IMR-90 (cell line): ENCODE data around the gene ZNF423. TPM values are rescaled to one million over a fixed set of nuclear protein-coding genes. Genes with fewer than 3 reads are reported as not detected.

Experiments
- ATAC-seq: fragments of 200-7000 bp; cut with Tn5 transposase; 2 replicates; pipeline ENCODE4 v1.9.1; 2020; ENCODE audit warnings: low read depth, mild to moderate bottlenecking, moderate library complexity
- BruUV-seq: library from RNA; stranded (reverse); fragments of 400-500 nt; replicated peaks from 2 replicates; lab custom pipeline; 2021; lab: Mats Ljungman, UMichigan
- CTCF ChIA-PET: fragments of 300-600 bp; formaldehyde crosslinking; extraction: SDS; loops from one replicate; lab custom pipeline; 2021; ENCODE audit warnings: antibody characterized with exemption; lab: Yijun Ruan, JAX
- POLR2A ChIA-PET: fragments of 300-600 bp; sonication (Branson Sonifier 250); formaldehyde crosslinking; loops from one replicate; lab custom pipeline; 2022; ENCODE audit warnings: antibody characterized with exemption; ENCODE audit not compliant: unreplicated experiment; lab: Charles Lee
- DNase-seq: peaks from one replicate; pipeline ENCODE4 v3.0.0; 2013
- H2AFZ ChIP-seq: replicated peaks from 2 replicates; pipeline ENCODE3; 2013; ENCODE audit warnings: low read length, mild to moderate bottlenecking; ENCODE audit not compliant: poor library complexity
- H2AK5ac ChIP-seq: 2 replicates; pipeline ENCODE4 v1.6.1; 2013; ENCODE audit warnings: low read depth, low read length, inconsistent platforms
- H2AK9ac ChIP-seq: replicated peaks from 2 replicates; pipeline ENCODE3; 2013; ENCODE audit warnings: mild to moderate bottlenecking, low read depth, low read length, moderate library complexity; ENCODE audit not compliant: poor library complexity
- H2BK120ac ChIP-seq: 2 replicates; pipeline ENCODE4 v1.6.1; 2013; ENCODE audit warnings: low read depth, low read length, inconsistent platforms
- H2BK15ac ChIP-seq: 3 replicates; pipeline ENCODE4 v1.6.1; 2013; ENCODE audit warnings: low read depth, low read length, inconsistent platforms
- H2BK20ac ChIP-seq: 2 replicates; pipeline ENCODE4 v1.6.1; 2013; ENCODE audit warnings: low read depth, mild to moderate bottlenecking, inconsistent platforms, low read length, moderate library complexity
- H2BK5ac ChIP-seq: 2 replicates; pipeline ENCODE4 v1.6.1; 2013; ENCODE audit warnings: mild to moderate bottlenecking, low read depth, low read length, inconsistent platforms; ENCODE audit not compliant: poor library complexity, severe bottlenecking
- H3K14ac ChIP-seq: replicated peaks from 2 replicates; pipeline ENCODE4 v1.6.1; 2013; ENCODE audit warnings: low read depth, low read length, inconsistent platforms
- H3K18ac ChIP-seq: 2 replicates; pipeline ENCODE4 v1.6.1; 2013; ENCODE audit warnings: low read depth, low read length, control low read depth
- H3K23ac ChIP-seq: 2 replicates; pipeline ENCODE4 v1.6.1; 2013; ENCODE audit warnings: low read depth, low read length, inconsistent platforms
- H3K27ac ChIP-seq: 2 replicates; pipeline ENCODE4 v1.5.1; 2013; ENCODE audit warnings: mild to moderate bottlenecking, control low read depth, low read length; ENCODE audit not compliant: insufficient read depth
- H3K27me3 ChIP-seq: 2 replicates; pipeline ENCODE4 v1.6.1; 2013; ENCODE audit warnings: low read length; ENCODE audit not compliant: control insufficient read depth, insufficient read depth
- H3K36me3 ChIP-seq: 2 replicates; pipeline ENCODE4 v1.6.1; 2013; ENCODE audit warnings: low read length, mixed read lengths; ENCODE audit not compliant: control insufficient read depth, insufficient read depth
- H3K4ac ChIP-seq: 2 replicates; pipeline ENCODE4 v1.6.1; 2013; ENCODE audit warnings: low read depth, low read length, inconsistent platforms
- H3K4me1 ChIP-seq: 2 replicates; pipeline ENCODE4 v1.6.1; 2013; ENCODE audit warnings: low read length, mixed read lengths; ENCODE audit not compliant: control insufficient read depth, insufficient read depth
- H3K4me2 ChIP-seq: 2 replicates; pipeline ENCODE4 v1.6.1; 2013; ENCODE audit warnings: low read depth, mild to moderate bottlenecking, control low read depth, low read length, moderate library complexity
- H3K4me3 ChIP-seq: 2 replicates; pipeline ENCODE4 v1.5.1; 2013; ENCODE audit warnings: low read depth, mild to moderate bottlenecking, control low read depth, low read length, moderate library complexity; ENCODE audit not compliant: insufficient read depth
- H3K56ac ChIP-seq: 2 replicates; pipeline ENCODE4 v1.6.1; 2013; ENCODE audit warnings: low read length, inconsistent platforms; ENCODE audit not compliant: insufficient read depth; ENCODE audit errors: extremely low read depth
- H3K79me1 ChIP-seq, 2 experiments: 2 replicates each; pipeline ENCODE4 v1.6.1; 2013; ENCODE audit warnings: low read length in 2 of 2, inconsistent platforms in 1 of 2, low read depth in 1 of 2
- H3K9ac ChIP-seq: 2 replicates; pipeline ENCODE4 v1.6.1; 2013; ENCODE audit warnings: low read depth, low read length, control low read depth
- H3K9me1 ChIP-seq: 2 replicates; pipeline ENCODE4 v1.6.1; 2013; ENCODE audit warnings: low read length, inconsistent platforms; ENCODE audit not compliant: insufficient read depth
- H3K9me3 ChIP-seq: 2 replicates; pipeline ENCODE4 v1.6.1; 2013; ENCODE audit warnings: low read length; ENCODE audit not compliant: control insufficient read depth, insufficient read depth
- H4K20me1 ChIP-seq: 2 replicates; pipeline ENCODE4 v1.6.1; 2013; ENCODE audit warnings: low read length, inconsistent platforms; ENCODE audit not compliant: insufficient read depth
- H4K5ac ChIP-seq: 2 replicates; pipeline ENCODE4 v1.6.1; 2013; ENCODE audit warnings: mild to moderate bottlenecking, low read depth, low read length, control low read depth
- H4K8ac ChIP-seq, 2 experiments: 2 replicates each; pipeline ENCODE4 v1.6.1; 2013; ENCODE audit warnings: low read depth in 2 of 2, low read length in 2 of 2, control low read depth in 1 of 2, inconsistent platforms in 1 of 2
- H4K91ac ChIP-seq: 2 replicates; pipeline ENCODE4 v1.6.1; 2013; ENCODE audit warnings: low read depth, low read length, inconsistent platforms; ENCODE audit not compliant: insufficient read depth
- BHLHE40 ChIP-seq: fragments of 150-350 bp; IDR thresholded peaks from 2 replicates; pipeline ENCODE4 v1.6.1; 2016; ENCODE audit warnings: mild to moderate bottlenecking, low read depth, low read length
- CEBPB ChIP-seq: IDR thresholded peaks from 2 replicates; pipeline ENCODE4 v1.6.1; 2012; ENCODE audit warnings: low read depth, low read length, improper control_type of control experiment
- CHD1 ChIP-seq: IDR thresholded peaks from 2 replicates; pipeline ENCODE4 v1.6.1; 2012; ENCODE audit warnings: low read depth, low read length, improper control_type of control experiment
- FOS ChIP-seq: fragments of 150-350 bp; IDR thresholded peaks from 2 replicates; pipeline ENCODE4 v1.6.1; 2016; ENCODE audit warnings: low read depth, low read length
- MAFK ChIP-seq: IDR thresholded peaks from 2 replicates; pipeline ENCODE4 v1.6.1; 2012; ENCODE audit warnings: low read depth, low read length, improper control_type of control experiment
- MAZ ChIP-seq: IDR thresholded peaks from 2 replicates; pipeline ENCODE4 v1.6.1; 2012; ENCODE audit warnings: low read depth, mild to moderate bottlenecking, low read length, improper control_type of control experiment, moderate library complexity, borderline replicate concordance
- MXI1 ChIP-seq: IDR thresholded peaks from 2 replicates; pipeline ENCODE4 v1.6.1; 2012; ENCODE audit warnings: low read depth, mild to moderate bottlenecking, low read length, moderate library complexity, borderline replicate concordance
- NFE2L2 ChIP-seq: fragments of 150-350 bp; IDR thresholded peaks from 2 replicates; pipeline ENCODE4 v1.6.1; 2016; ENCODE audit warnings: low read depth, mild to moderate bottlenecking, low read length
- POLR2A ChIP-seq: IDR thresholded peaks from 2 replicates; pipeline ENCODE4 v1.6.1; 2012; ENCODE audit warnings: mild to moderate bottlenecking, low read depth, low read length
- RAD21 ChIP-seq: IDR thresholded peaks from 2 replicates; pipeline ENCODE4 v1.6.1; 2012; ENCODE audit warnings: low read length, improper control_type of control experiment
- RCOR1 ChIP-seq: IDR thresholded peaks from 2 replicates; pipeline ENCODE4 v1.6.1; 2012; ENCODE audit warnings: mild to moderate bottlenecking, low read length, improper control_type of control experiment; ENCODE audit not compliant: insufficient replicate concordance
- RFX5 ChIP-seq: IDR thresholded peaks from 2 replicates; pipeline ENCODE4 v1.8.0; 2012; ENCODE audit warnings: low read depth, mild to moderate bottlenecking, low read length, moderate library complexity
- SMC3 ChIP-seq: fragments of 150-350 bp; IDR thresholded peaks from 2 replicates; pipeline ENCODE4 v1.6.1; 2016; ENCODE audit warnings: low read depth, mild to moderate bottlenecking, antibody characterized with exemption, low read length, moderate library complexity
- WGBS, 2 experiments: methylation state at CpG; one replicate each; pipeline versions ENCODE4 v1.1.5 to v1.1.7; 2013; ENCODE audit warnings: missing lambda C conversion rate in 2 of 2; ENCODE audit not compliant: insufficient read length in 1 of 2; ENCODE audit errors: extremely low coverage in 2 of 2; 5-methylcytosine and 5-hydroxymethylcytosine counted together
- dilution Hi-C: fragments of 300-500 bp; cut with HindIII; formaldehyde crosslinking; loops from one replicate; pipeline ENCODE4 v1.14.3; 2018; ENCODE audit warnings: low sequenced_read_pairs; ENCODE audit not compliant: unreplicated experiment
- in situ Hi-C: fragments of 300-500 bp; cut with MboI; formaldehyde crosslinking; loops from 3 replicates; pipeline ENCODE4 v1.14.3; 2019; ENCODE audit warnings: low sequenced_read_pairs, inconsistent platforms, mixed read lengths
- intact Hi-C: fragments of 100-400 bp; cut with micrococcal nuclease; formaldehyde crosslinking; loops from 2 replicates; pipeline ENCODE4 v1.10.0; 2022
- polyA plus RNA-seq, 3 experiments: library from polyadenylated mRNA; depleted of rRNA; stranded (reverse); fragments of >200 nt; gene quantifications; 2 replicates each; pipeline ENCODE4 v1.2.3, GENCODE V29; 2012; ENCODE audit warnings: low replicate concordance in 1 of 3
- total RNA-seq: library from RNA; depleted of rRNA; stranded (reverse); fragments of >200 nt; gene quantifications from 2 replicates; pipeline ENCODE4 v1.2.3, GENCODE V29; 2012
- TF ChIP-seq, protein P1 (sequence below): conservative IDR thresholded peaks from 2 replicates; pipeline ENCODE4 v1.5.1; 2012; ENCODE audit warnings: mild to moderate bottlenecking, low read depth, low read length, improper control_type of control experiment
- TF ChIP-seq, protein P2 (sequence below): fragments of 150-350 bp; IDR thresholded peaks from 2 replicates; pipeline ENCODE4 v1.6.1; 2017; ENCODE audit warnings: mild to moderate bottlenecking, antibody characterized with exemption, low read length, low read depth
- TF ChIP-seq, protein P3 (sequence below): fragments of 150-350 bp; IDR thresholded peaks from 2 replicates; pipeline ENCODE4 v1.6.1; 2016; ENCODE audit warnings: low read depth, mild to moderate bottlenecking, low read length, moderate library complexity, borderline replicate concordance

The ZNF423 gene
- total and polyA plus RNA-seq, 2 of the 4 experiments (the other 2 are of a cell fraction): under 0.01 to 0.10 TPM

DNA sequence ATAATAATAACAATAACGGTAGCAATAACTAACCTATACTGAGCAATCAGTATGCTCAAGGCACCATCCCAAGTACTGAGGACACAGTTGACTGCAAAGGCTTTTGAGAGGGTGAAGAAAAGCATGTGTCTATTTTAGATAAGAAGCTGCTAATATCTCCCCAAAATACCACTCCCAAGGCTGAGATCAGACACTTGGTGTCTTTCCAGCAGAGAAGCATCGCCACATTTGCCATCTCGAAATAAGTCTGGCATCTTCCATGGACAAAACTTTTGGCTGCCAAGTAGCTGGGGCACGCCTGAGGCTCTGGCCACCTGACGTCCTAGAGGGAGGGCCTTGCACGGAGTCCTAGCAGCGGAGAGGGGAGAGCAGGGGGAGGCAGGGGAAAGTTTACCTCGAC is 39.0 kb downstream of the ZNF423 start:
- Histone ChIP-seq H3K23ac (no peak overlapping the region), H3K36me3 (no peaks in the 10 kb centered on the region), H2BK20ac (no peak overlapping the region), H3K4me2 (no peak overlapping the region), H3K27ac (no peak overlapping the region), H3K9me3 (no peaks in the 10 kb centered on the region), H2BK120ac (no peak overlapping the region), H3K14ac (no peak overlapping the region), H3K9ac (no peak overlapping the region), H4K20me1 (no peaks in the 10 kb centered on the region), H3K9me1 (no peaks in the 10 kb centered on the region), H2BK15ac (no peak overlapping the region), H3K27me3 (peaks cover 2% of the 10 kb centered on the region; the same call in 1 of the 2 replicates), H3K18ac (no peak overlapping the region), H4K8ac (no peak overlapping the region), H3K79me1 (no peaks in the 10 kb centered on the region), H3K56ac (no peak overlapping the region), H3K4me1 (no peaks in the 10 kb centered on the region), H2AK9ac (no peak overlapping the region), H4K91ac (no peak overlapping the region), H2AK5ac (no peak overlapping the region), H3K4me3 (no peak overlapping the region), H4K5ac (no peak overlapping the region), H3K4ac (no peak overlapping the region), H2BK5ac (no peak overlapping the region), H2AFZ (no peak overlapping the region)
- intact Hi-C loops (no loop called here), in situ Hi-C loops (no loop called here), dilution Hi-C loops (no loop called here)
- TF ChIP-seq, protein P1, sequence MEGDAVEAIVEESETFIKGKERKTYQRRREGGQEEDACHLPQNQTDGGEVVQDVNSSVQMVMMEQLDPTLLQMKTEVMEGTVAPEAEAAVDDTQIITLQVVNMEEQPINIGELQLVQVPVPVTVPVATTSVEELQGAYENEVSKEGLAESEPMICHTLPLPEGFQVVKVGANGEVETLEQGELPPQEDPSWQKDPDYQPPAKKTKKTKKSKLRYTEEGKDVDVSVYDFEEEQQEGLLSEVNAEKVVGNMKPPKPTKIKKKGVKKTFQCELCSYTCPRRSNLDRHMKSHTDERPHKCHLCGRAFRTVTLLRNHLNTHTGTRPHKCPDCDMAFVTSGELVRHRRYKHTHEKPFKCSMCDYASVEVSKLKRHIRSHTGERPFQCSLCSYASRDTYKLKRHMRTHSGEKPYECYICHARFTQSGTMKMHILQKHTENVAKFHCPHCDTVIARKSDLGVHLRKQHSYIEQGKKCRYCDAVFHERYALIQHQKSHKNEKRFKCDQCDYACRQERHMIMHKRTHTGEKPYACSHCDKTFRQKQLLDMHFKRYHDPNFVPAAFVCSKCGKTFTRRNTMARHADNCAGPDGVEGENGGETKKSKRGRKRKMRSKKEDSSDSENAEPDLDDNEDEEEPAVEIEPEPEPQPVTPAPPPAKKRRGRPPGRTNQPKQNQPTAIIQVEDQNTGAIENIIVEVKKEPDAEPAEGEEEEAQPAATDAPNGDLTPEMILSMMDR: no peak
- TF ChIP-seq FOS: no peak
- TF ChIP-seq MAFK: no peak
- TF ChIP-seq CEBPB: no peak
- TF ChIP-seq POLR2A: no peak
- no peak for TF ChIP-seq RAD21
- TF ChIP-seq, protein P2, sequence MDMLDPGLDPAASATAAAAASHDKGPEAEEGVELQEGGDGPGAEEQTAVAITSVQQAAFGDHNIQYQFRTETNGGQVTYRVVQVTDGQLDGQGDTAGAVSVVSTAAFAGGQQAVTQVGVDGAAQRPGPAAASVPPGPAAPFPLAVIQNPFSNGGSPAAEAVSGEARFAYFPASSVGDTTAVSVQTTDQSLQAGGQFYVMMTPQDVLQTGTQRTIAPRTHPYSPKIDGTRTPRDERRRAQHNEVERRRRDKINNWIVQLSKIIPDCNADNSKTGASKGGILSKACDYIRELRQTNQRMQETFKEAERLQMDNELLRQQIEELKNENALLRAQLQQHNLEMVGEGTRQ: no peak
- TF ChIP-seq BHLHE40: no peak
- no peak for TF ChIP-seq RCOR1
- TF ChIP-seq, protein P3, sequence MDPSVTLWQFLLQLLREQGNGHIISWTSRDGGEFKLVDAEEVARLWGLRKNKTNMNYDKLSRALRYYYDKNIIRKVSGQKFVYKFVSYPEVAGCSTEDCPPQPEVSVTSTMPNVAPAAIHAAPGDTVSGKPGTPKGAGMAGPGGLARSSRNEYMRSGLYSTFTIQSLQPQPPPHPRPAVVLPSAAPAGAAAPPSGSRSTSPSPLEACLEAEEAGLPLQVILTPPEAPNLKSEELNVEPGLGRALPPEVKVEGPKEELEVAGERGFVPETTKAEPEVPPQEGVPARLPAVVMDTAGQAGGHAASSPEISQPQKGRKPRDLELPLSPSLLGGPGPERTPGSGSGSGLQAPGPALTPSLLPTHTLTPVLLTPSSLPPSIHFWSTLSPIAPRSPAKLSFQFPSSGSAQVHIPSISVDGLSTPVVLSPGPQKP: no peak
- no peak for TF ChIP-seq NFE2L2
- no peak for TF ChIP-seq MXI1
- TF ChIP-seq MAZ: no peak
- no peak for TF ChIP-seq RFX5
- no peak for TF ChIP-seq SMC3
- TF ChIP-seq CHD1: no peak
- POLR2A ChIA-PET: no interaction called here
- 40% methylated on average over 1 of the region's 8 CpGs; no CpG with 5 or more reads in 1 of the 2 experiments for WGBS, 2 experiments
- DNase-seq (no peak), ATAC-seq (no peak)
- no TSS peak for BruUV-seq
- CTCF ChIA-PET: no interaction called here
